ENCODE measurements around the gene PHLDA2. TPM values are rescaled to one million over a fixed set of nuclear protein-coding genes. Genes with fewer than 3 reads are reported as not detected.

The PHLDA2 gene
- polyA plus RNA-seq, 4 donors: 5.7 to 55.1 (median 25.2) TPM

DNA sequence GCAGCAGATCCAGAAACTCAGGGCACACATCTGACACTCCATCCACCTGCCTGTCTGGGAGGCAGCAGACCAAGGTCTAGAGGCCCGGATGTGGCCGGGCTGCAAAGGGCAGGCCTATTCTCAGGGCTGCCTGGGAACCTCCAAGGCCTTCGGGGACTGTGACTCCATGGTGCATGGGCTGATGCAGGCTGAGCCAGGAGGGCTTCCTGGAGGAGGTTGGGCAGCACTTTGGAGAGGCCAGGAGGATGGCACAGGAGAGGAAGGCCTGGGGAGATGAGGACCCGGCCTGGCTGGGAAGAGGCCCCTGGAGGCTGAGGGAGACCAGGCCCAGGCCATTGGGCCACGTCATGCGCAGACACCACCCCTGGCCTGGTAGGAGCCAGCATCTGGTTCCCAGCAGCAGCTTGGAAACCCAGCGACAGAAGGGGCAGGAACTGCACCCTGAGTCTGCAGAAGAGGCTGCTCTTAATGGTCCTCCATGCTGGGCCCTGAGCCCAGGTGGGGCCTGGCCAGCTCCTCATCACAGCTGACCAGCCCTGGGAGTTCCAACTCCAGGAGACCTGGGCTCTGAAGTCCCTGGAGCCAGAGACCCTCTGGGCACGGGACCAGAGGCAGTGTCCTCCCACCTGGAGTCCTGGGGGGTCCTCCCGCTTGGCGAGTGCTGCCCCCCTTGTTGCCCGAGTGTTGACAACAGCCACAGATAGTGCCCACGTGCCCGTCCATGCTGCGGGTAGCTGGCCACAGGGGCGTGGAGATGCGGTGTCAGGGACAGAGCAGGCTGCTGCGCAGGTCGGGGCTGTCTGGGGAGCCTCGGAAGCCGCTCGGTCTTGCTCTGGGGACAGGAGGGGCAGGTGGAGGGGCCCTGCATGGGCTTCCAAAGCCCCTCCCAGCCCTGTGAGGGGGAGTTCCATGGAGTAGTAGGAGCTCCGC, 5.5 kb downstream of the PHLDA2 start:
- H3K27me3 ChIP-seq (ENCODE audit: control insufficient read depth in 3 of 3, insufficient read depth in 3 of 3, low read length in 3 of 3): peaks cover 0 to 23% (median 0%) of the 10 kb centered on the region in 3 donors
- WGBS, 3 donors: 51 to 82% (median 60%) methylated on average over 20 to 22 of the region's 22 CpGs
- H3K4me3 ChIP-seq (ENCODE audit: low read depth in 1 of 3, low read length in 3 of 3): no peak overlapping the region
- H3K9me3 ChIP-seq (ENCODE audit: control insufficient read depth in 2 of 2, insufficient read depth in 1 of 2, low read depth in 1 of 2, low read length in 1 of 2): no peaks in the 10 kb centered on the region
- H3K27ac ChIP-seq (ENCODE audit: low read depth in 1 of 3, low read length in 2 of 3): peak overlapping the region in 1 of 3 donors; percentile 84
- DNase-seq (no peak), FAIRE-seq (no peak)
- peaks cover 0 to 22% (median 6%) of the 10 kb centered on the region in 3 donors for H3K4me1 ChIP-seq (ENCODE audit: control insufficient read depth in 3 of 3, insufficient read depth in 2 of 3, low read depth in 1 of 3, low read length in 2 of 3)
- peaks cover 0 to 18% (median 0%) of the 10 kb centered on the region in 3 donors for H3K36me3 ChIP-seq (ENCODE audit: control insufficient read depth in 3 of 3, insufficient read depth in 2 of 3, low read depth in 1 of 3, low read length in 3 of 3)

DNA sequence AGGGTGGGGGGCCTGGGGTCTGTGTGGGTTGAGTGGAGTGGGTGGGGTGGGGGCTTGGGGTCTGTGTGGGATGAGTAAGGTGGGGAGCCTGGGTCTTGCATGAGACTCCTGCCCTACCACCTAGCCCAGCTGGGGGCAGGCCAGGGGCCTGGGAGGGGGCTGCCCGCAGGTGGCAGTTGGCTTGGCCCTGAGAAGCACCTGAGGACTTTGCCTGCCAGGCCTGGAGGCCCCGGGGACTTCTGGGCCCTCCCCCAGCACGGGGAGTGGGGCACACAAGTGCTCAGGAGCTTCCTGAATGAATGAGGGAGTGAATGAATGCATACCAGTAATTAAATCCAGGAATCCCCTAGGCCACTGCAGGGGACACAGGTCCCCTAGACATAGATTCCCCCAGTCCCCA, 6.6 kb downstream of the PHLDA2 start:
- no peak overlapping the region for H3K27ac ChIP-seq (ENCODE audit: low read depth in 1 of 3, low read length in 2 of 3)
- DNase-seq (peak in 1 of 2 donors; percentile 33), FAIRE-seq (no peak)
- peaks cover 0 to 12% (median 0%) of the 10 kb centered on the region in 3 donors for H3K27me3 ChIP-seq (ENCODE audit: control insufficient read depth in 3 of 3, insufficient read depth in 3 of 3, low read length in 3 of 3)
- WGBS, 3 donors: 21 to 66% (median 39%) methylated on average over 3 of the region's 3 CpGs
- H3K4me3 ChIP-seq (ENCODE audit: low read depth in 1 of 3, low read length in 3 of 3): no peak overlapping the region
- H3K9me3 ChIP-seq (ENCODE audit: control insufficient read depth in 2 of 2, insufficient read depth in 1 of 2, low read depth in 1 of 2, low read length in 1 of 2): no peaks in the 10 kb centered on the region
- peaks cover 0 to 16% (median 6%) of the 10 kb centered on the region in 3 donors for H3K4me1 ChIP-seq (ENCODE audit: control insufficient read depth in 3 of 3, insufficient read depth in 2 of 3, low read depth in 1 of 3, low read length in 2 of 3)
- peaks cover 0 to 21% (median 0%) of the 10 kb centered on the region in 3 donors for H3K36me3 ChIP-seq (ENCODE audit: control insufficient read depth in 3 of 3, insufficient read depth in 2 of 3, low read depth in 1 of 3, low read length in 3 of 3)

DNA sequence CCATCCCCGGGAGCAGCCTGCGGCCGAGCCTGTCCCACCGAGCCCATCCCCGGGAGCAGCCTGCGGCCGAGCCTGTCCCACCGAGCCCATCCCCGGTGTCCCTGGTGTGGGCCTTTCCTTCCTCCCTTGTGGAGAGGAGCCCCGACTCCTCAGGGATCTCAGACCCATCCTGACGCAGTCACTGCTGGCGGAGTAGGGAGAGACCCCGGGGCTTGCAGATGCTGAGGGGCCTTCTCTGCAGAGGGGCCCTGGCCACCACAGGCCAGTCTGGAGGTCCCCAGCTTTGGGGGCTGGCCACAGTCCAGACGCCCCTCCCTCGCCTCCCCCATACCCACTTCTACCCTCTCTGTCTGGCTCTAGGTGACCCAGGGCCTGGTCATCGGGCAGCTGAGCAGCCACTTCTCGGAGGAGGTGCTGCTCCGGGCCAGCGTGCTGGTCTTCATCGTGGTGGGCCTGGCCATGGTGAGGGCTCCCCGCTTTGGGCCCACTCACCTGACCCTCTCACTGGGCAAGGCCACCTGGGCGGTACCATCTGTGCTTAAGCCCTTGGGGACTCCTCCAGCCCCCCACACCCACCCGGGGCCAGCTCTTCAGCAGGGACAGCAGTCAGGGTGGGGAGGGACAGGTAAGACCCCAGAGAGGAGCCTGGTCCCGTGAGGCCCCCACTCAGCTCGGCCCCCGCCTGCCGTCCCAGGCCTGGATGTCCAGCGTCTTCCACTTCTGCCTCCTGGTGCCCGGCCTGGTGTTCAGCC, 7.3 kb downstream of the PHLDA2 start:
- Histone ChIP-seq H3K9me3 (ENCODE audit: control insufficient read depth in 2 of 2, insufficient read depth in 1 of 2, low read depth in 1 of 2, low read length in 1 of 2) (no peaks in the 10 kb centered on the region), H3K27me3 (ENCODE audit: control insufficient read depth in 3 of 3, insufficient read depth in 3 of 3, low read length in 3 of 3) (peaks cover 0 to 5% (median 0%) of the 10 kb centered on the region in 3 donors), H3K4me3 (ENCODE audit: low read depth in 1 of 3, low read length in 3 of 3) (no peak overlapping the region), H3K36me3 (ENCODE audit: control insufficient read depth in 3 of 3, insufficient read depth in 2 of 3, low read depth in 1 of 3, low read length in 3 of 3) (peaks cover 0 to 21% (median 0%) of the 10 kb centered on the region in 3 donors), H3K4me1 (ENCODE audit: control insufficient read depth in 3 of 3, insufficient read depth in 2 of 3, low read depth in 1 of 3, low read length in 2 of 3) (peaks cover 0 to 16% (median 6%) of the 10 kb centered on the region in 3 donors), H3K27ac (ENCODE audit: low read depth in 1 of 3, low read length in 2 of 3) (no peak overlapping the region)
- FAIRE-seq (no peak), DNase-seq (no peak)
- WGBS, 3 donors: 89 to 93% (median 91%) methylated on average over 21 to 29 of the region's 29 CpGs

DNA sequence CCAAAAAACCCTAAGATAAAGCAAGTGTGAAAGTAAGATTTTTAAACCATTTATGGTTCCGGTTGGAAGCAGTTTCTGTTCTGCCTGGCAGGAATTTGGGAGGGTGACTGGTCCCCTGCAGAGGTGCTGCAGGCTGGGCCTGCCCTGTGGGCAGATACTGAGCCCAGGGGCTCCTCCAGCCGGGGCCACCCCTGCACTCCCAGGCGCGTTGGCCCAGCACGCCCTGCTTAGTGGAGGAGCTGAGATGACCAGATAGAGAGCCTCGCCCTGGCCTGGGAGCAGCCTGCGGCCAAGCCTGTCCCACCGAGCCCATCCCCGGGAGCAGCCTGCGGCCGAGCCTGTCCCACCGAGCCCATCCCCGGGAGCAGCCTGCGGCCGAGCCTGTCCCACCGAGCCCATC, 8.0 kb downstream of the PHLDA2 start:
- H3K9me3 ChIP-seq (ENCODE audit: control insufficient read depth in 2 of 2, insufficient read depth in 1 of 2, low read depth in 1 of 2, low read length in 1 of 2): no peaks in the 10 kb centered on the region
- H3K27me3 ChIP-seq (ENCODE audit: control insufficient read depth in 3 of 3, insufficient read depth in 3 of 3, low read length in 3 of 3): peaks cover 0 to under 1% (median 0%) of the 10 kb centered on the region in 3 donors
- no peak for DNase-seq
- no peak overlapping the region for H3K4me3 ChIP-seq (ENCODE audit: low read depth in 1 of 3, low read length in 3 of 3)
- WGBS, 3 donors: 89 to 92% (median 90%) methylated on average over 9 to 13 of the region's 16 CpGs
- peaks cover 0 to 21% (median 0%) of the 10 kb centered on the region in 3 donors for H3K36me3 ChIP-seq (ENCODE audit: control insufficient read depth in 3 of 3, insufficient read depth in 2 of 3, low read depth in 1 of 3, low read length in 3 of 3)
- no peak for FAIRE-seq
- H3K27ac ChIP-seq (ENCODE audit: low read depth in 1 of 3, low read length in 2 of 3): no peak overlapping the region
- H3K4me1 ChIP-seq (ENCODE audit: control insufficient read depth in 3 of 3, insufficient read depth in 2 of 3, low read depth in 1 of 3, low read length in 2 of 3): peaks cover 0 to 16% (median 6%) of the 10 kb centered on the region in 3 donors

DNA sequence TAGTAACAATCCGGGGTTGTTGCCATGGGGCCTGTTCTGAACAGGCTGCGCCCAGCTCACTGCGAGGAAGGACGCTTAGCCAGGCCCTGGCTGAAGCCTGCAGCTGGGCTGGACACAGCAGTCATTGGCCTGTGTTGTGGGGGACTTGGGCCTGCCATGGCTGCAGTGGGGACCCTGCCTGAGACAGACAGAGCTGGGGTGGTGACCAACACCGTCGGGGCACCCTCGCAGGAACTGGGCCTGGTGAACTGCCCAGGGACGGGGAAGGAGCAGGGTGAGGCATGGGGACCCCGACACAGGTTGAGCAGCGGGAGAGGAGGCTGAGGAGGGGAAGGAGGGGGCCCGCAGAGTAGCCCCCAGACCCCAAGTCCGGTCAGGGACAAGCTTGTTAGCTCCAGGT, 8.9 kb downstream of the PHLDA2 start:
- FAIRE-seq (no peak), DNase-seq (no peak)
- Histone ChIP-seq H3K4me1 (ENCODE audit: control insufficient read depth in 3 of 3, insufficient read depth in 2 of 3, low read depth in 1 of 3, low read length in 2 of 3) (peaks cover 0 to 16% (median 5%) of the 10 kb centered on the region in 3 donors), H3K27ac (ENCODE audit: low read depth in 1 of 3, low read length in 2 of 3) (no peak overlapping the region), H3K27me3 (ENCODE audit: control insufficient read depth in 3 of 3, insufficient read depth in 3 of 3, low read length in 3 of 3) (no peaks in the 10 kb centered on the region), H3K36me3 (ENCODE audit: control insufficient read depth in 3 of 3, insufficient read depth in 2 of 3, low read depth in 1 of 3, low read length in 3 of 3) (peaks cover 0 to 25% (median 0%) of the 10 kb centered on the region in 3 donors), H3K9me3 (ENCODE audit: control insufficient read depth in 2 of 2, insufficient read depth in 1 of 2, low read depth in 1 of 2, low read length in 1 of 2) (no peaks in the 10 kb centered on the region), H3K4me3 (ENCODE audit: low read depth in 1 of 3, low read length in 3 of 3) (no peak overlapping the region)
- 90 to 93% (median 92%) methylated on average over 12 of the region's 12 CpGs for WGBS, 3 donors

DNA sequence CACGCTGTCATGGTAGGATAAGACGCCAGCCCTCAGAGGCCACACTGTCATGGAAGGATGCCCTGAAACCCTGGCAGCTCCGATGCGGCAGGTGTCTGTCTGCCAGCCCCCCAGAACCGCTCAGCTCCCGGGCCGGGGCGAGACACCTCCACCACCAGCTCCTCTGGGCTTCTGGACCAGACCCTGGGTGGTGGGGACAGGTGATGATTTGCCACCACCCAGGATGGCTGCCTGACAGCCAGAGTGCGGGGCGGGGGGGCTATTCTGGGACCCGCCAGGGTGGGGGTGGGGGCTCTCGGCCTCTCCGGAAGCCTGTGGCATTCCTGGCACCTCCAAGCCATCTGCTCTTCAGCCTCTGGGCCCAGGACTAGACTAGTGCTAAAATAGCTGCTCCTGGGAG, 9.4 kb downstream of the PHLDA2 start:
- H3K36me3 ChIP-seq (ENCODE audit: control insufficient read depth in 3 of 3, insufficient read depth in 2 of 3, low read depth in 1 of 3, low read length in 3 of 3): peaks cover 0 to 25% (median 0%) of the 10 kb centered on the region in 3 donors
- H3K9me3 ChIP-seq (ENCODE audit: control insufficient read depth in 2 of 2, insufficient read depth in 1 of 2, low read depth in 1 of 2, low read length in 1 of 2): no peaks in the 10 kb centered on the region
- H3K4me1 ChIP-seq (ENCODE audit: control insufficient read depth in 3 of 3, insufficient read depth in 2 of 3, low read depth in 1 of 3, low read length in 2 of 3): peaks cover 0 to 12% (median 2%) of the 10 kb centered on the region in 3 donors
- no peak overlapping the region for H3K27ac ChIP-seq (ENCODE audit: low read depth in 1 of 3, low read length in 2 of 3)
- no peak for FAIRE-seq
- no peaks in the 10 kb centered on the region for H3K27me3 ChIP-seq (ENCODE audit: control insufficient read depth in 3 of 3, insufficient read depth in 3 of 3, low read length in 3 of 3)
- DNase-seq: no peak
- no peak overlapping the region for H3K4me3 ChIP-seq (ENCODE audit: low read depth in 1 of 3, low read length in 3 of 3)
- WGBS, 3 donors: 91 to 94% (median 92%) methylated on average over 12 to 13 of the region's 13 CpGs

DNA sequence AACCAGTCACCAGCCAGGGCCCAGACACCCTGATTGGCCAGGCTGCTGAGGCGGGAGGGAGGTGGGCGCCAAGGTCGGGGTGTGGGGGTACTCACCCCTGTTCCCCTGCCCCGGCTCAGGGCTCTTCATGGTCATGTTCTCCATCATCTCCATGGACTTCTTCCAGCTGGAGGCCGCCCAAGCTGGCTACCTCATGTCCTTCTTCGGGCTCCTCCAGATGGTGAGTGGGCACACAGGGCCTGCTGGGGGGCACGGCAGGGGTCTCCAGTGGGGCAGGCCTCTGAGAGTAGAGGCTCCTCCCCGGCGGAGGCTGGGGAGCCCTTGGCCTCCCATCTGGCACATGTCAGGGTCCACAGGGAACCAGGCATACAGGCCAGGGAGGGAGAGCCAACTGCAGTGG, 10.0 kb downstream of the PHLDA2 start:
- peaks cover 0 to 11% (median 0%) of the 10 kb centered on the region in 3 donors for H3K4me1 ChIP-seq (ENCODE audit: control insufficient read depth in 3 of 3, insufficient read depth in 2 of 3, low read depth in 1 of 3, low read length in 2 of 3)
- FAIRE-seq (no peak), DNase-seq (no peak)
- peaks cover 0 to 25% (median 0%) of the 10 kb centered on the region in 3 donors for H3K36me3 ChIP-seq (ENCODE audit: control insufficient read depth in 3 of 3, insufficient read depth in 2 of 3, low read depth in 1 of 3, low read length in 3 of 3)
- H3K4me3 ChIP-seq (ENCODE audit: low read depth in 1 of 3, low read length in 3 of 3): no peak overlapping the region
- no peaks in the 10 kb centered on the region for H3K9me3 ChIP-seq (ENCODE audit: control insufficient read depth in 2 of 2, insufficient read depth in 1 of 2, low read depth in 1 of 2, low read length in 1 of 2)
- WGBS, 3 donors: 91 to 95% (median 92%) methylated on average over 9 of the region's 9 CpGs
- no peak overlapping the region for H3K27ac ChIP-seq (ENCODE audit: low read depth in 1 of 3, low read length in 2 of 3)
- H3K27me3 ChIP-seq (ENCODE audit: control insufficient read depth in 3 of 3, insufficient read depth in 3 of 3, low read length in 3 of 3): no peaks in the 10 kb centered on the region

DNA sequence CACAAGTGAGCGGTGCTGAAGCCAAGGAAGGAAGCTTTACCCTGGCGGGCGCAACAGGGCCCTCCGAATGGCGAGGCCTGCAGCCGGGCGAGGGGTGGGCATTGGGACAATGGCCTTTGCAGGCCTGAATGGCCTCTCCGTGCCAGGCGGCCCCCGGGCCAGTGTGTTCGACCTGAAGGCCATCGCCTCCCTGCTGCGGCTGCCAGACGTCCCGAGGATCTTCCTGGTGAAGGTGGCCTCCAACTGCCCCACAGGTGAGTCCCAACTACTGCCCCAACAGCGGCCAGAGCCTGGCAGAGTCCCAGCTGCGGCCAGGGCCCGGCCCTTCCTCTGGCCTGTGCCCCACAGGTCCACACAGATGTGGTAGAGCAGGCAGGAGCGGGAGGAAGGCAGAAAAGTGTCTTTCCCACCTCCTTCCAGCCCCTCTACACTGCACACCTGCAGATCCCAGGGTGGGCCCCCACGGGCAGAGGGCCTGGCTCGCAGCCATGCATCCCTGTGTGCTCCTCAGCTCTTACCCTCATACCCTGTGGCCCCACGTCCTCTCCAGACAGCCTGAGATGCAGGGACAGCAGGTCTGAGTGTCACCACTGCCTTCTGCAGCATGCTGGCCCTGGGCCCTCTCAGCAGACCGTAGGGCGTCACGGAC, 11.3 kb downstream of the PHLDA2 start:
- DNase-seq: no peak
- Histone ChIP-seq H3K4me3 (ENCODE audit: low read depth in 1 of 3, low read length in 3 of 3) (no peak overlapping the region), H3K4me1 (ENCODE audit: control insufficient read depth in 3 of 3, insufficient read depth in 2 of 3, low read depth in 1 of 3, low read length in 2 of 3) (peaks cover 0 to 22% (median 0%) of the 10 kb centered on the region in 3 donors), H3K9me3 (ENCODE audit: control insufficient read depth in 2 of 2, insufficient read depth in 1 of 2, low read depth in 1 of 2, low read length in 1 of 2) (no peaks in the 10 kb centered on the region), H3K27me3 (ENCODE audit: control insufficient read depth in 3 of 3, insufficient read depth in 3 of 3, low read length in 3 of 3) (no peaks in the 10 kb centered on the region), H3K36me3 (ENCODE audit: control insufficient read depth in 3 of 3, insufficient read depth in 2 of 3, low read depth in 1 of 3, low read length in 3 of 3) (peaks cover 0 to 25% (median 0%) of the 10 kb centered on the region in 3 donors), H3K27ac (ENCODE audit: low read depth in 1 of 3, low read length in 2 of 3) (no peak overlapping the region)
- FAIRE-seq: no peak
- 86 to 91% (median 86%) methylated on average over 20 to 25 of the region's 25 CpGs for WGBS, 3 donors
